ENCODE measurements around the gene IFNAR1. TPM values are rescaled to one million over a fixed set of nuclear protein-coding genes. Genes with fewer than 3 reads are reported as not detected.
"Not testable (repeated sequence)": the region's sequence is repeated elsewhere in the genome, so short reads cannot be mapped to it uniquely, and the experiment has no call there.

Gene IFNAR1
- total RNA-seq, 1 experiment from 2014 or later: 20.4 TPM

DNA sequence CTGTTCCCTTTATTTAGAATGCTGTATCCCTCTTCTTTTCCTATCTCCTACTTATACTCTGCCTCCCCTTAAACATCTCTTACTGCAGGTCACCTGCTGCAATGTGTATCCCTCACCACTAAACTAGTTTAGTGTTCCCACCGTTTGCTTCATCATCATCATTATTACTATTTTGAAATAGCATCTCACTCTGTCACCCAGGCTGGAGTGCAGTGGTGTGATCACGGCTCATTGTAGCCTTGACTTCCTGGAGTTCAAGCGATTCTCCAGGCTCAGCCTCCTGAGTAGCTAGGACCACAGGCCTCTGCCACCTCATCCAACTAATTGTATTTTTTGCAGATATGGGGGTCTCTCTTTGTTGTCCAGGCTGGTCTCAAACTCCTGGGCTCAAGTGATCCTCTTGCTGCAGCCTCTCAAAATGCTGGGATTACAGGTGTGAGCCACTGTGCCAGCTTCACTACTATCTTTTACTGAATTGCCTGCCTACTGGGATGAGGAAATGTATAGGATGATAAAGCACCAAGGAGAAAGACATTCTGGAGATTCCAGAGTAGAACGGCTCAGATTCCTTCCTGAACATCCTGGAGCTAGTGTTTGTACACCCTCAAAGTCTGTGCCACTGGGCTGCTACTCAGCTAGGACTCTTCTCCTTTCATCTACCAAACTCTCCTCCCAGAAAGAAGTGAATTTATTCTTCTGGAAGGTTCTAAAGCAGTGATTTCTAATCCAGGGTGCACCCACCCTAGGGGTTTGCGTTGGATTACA lies 8.6 kb upstream of the IFNAR1 start:
- POLR2A ChIA-PET: no interaction called here
- TF ChIP-seq, protein P1, sequence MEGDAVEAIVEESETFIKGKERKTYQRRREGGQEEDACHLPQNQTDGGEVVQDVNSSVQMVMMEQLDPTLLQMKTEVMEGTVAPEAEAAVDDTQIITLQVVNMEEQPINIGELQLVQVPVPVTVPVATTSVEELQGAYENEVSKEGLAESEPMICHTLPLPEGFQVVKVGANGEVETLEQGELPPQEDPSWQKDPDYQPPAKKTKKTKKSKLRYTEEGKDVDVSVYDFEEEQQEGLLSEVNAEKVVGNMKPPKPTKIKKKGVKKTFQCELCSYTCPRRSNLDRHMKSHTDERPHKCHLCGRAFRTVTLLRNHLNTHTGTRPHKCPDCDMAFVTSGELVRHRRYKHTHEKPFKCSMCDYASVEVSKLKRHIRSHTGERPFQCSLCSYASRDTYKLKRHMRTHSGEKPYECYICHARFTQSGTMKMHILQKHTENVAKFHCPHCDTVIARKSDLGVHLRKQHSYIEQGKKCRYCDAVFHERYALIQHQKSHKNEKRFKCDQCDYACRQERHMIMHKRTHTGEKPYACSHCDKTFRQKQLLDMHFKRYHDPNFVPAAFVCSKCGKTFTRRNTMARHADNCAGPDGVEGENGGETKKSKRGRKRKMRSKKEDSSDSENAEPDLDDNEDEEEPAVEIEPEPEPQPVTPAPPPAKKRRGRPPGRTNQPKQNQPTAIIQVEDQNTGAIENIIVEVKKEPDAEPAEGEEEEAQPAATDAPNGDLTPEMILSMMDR (IDR thresholded peaks at IDR 0.05; ENCODE audit: insufficient read depth in 1 of 2, low read depth in 1 of 2, low read length in 1 of 2, severe bottlenecking in 1 of 2, unreplicated experiment in 1 of 2): no peak
- no peak overlapping the region for H3K27ac Mint-ChIP-seq (ENCODE audit: unreplicated experiment)
- H3K27me3 Mint-ChIP-seq (ENCODE audit: insufficient read depth, unreplicated experiment): peaks cover 14% of the 10 kb centered on the region
- no peaks in the 10 kb centered on the region; the same call in 1 of the 2 replicates for H3K27me3 ChIP-seq (replicated peaks; ENCODE audit: control insufficient read depth, insufficient read depth, low read length)
- no peaks in the 10 kb centered on the region for H3K4me1 ChIP-seq
- H3K4me3 ChIP-seq (ENCODE audit: low read depth, low read length): no peak overlapping the region
- no peak for DNase-seq
- H3K9me3 ChIP-seq: no peaks in the 10 kb centered on the region; the same call in 1 of the 2 replicates
- CTCF ChIA-PET: no interaction called here
- H3K36me3 Mint-ChIP-seq (ENCODE audit: insufficient read depth, unreplicated experiment): no peaks in the 10 kb centered on the region
- H3K36me3 ChIP-seq (ENCODE audit: control insufficient read depth, insufficient read depth, low read length): no peaks in the 10 kb centered on the region
- intact Hi-C loops (cut with micrococcal nuclease; ENCODE audit: unreplicated experiment): no loop called here
- H3K4me1 Mint-ChIP-seq (ENCODE audit: low read depth, unreplicated experiment): no peaks in the 10 kb centered on the region
- H3K9me3 Mint-ChIP-seq (ENCODE audit: unreplicated experiment): no peaks in the 10 kb centered on the region
- BruUV-seq (replicated peaks): no TSS peak
- no peak overlapping the region for H3K4me3 Mint-ChIP-seq (ENCODE audit: unreplicated experiment)

- CTCF ChIA-PET: no interaction called here
- TF ChIP-seq, protein P1 (IDR thresholded peaks at IDR 0.05; ENCODE audit: insufficient read depth in 1 of 2, low read depth in 1 of 2, low read length in 1 of 2, severe bottlenecking in 1 of 2, unreplicated experiment in 1 of 2): no peak
- no peaks in the 10 kb centered on the region; the same call in 1 of the 2 replicates for H3K9me3 ChIP-seq
- no peaks in the 10 kb centered on the region for H3K4me1 ChIP-seq
- H3K27ac Mint-ChIP-seq (ENCODE audit: unreplicated experiment): no peak overlapping the region
- POLR2A ChIA-PET: no interaction called here
- no peak overlapping the region for H3K4me3 Mint-ChIP-seq (ENCODE audit: unreplicated experiment)
- H3K27me3 ChIP-seq (replicated peaks; ENCODE audit: control insufficient read depth, insufficient read depth, low read length): no peaks in the 10 kb centered on the region; the same call in 1 of the 2 replicates
- peaks cover 14% of the 10 kb centered on the region for H3K27me3 Mint-ChIP-seq (ENCODE audit: insufficient read depth, unreplicated experiment)
- no peak for DNase-seq
- BruUV-seq (replicated peaks): no TSS peak
- intact Hi-C loops (cut with micrococcal nuclease; ENCODE audit: unreplicated experiment): no loop called here
- no peaks in the 10 kb centered on the region for H3K36me3 ChIP-seq (ENCODE audit: control insufficient read depth, insufficient read depth, low read length)
- no peaks in the 10 kb centered on the region for H3K36me3 Mint-ChIP-seq (ENCODE audit: insufficient read depth, unreplicated experiment)
- H3K9me3 Mint-ChIP-seq (ENCODE audit: unreplicated experiment): no peaks in the 10 kb centered on the region
- no peaks in the 10 kb centered on the region for H3K4me1 Mint-ChIP-seq (ENCODE audit: low read depth, unreplicated experiment)
- H3K4me3 ChIP-seq (ENCODE audit: low read depth, low read length): no peak overlapping the region
Measured at GRCh38 chr21:33317145-33317544, 7.6 kb upstream of the IFNAR1 start.

GRCh38 chr21:33317786-33318486 lies 6.8 kb upstream of the IFNAR1 start:
- DNase-seq: no peak
- ChIA-PET CTCF (no interaction called here), POLR2A (no interaction called here)
- Histone ChIP-seq H3K4me1 (no peaks in the 10 kb centered on the region), H3K36me3 (ENCODE audit: control insufficient read depth, insufficient read depth, low read length) (no peaks in the 10 kb centered on the region), H3K27me3 (replicated peaks; ENCODE audit: control insufficient read depth, insufficient read depth, low read length) (no peaks in the 10 kb centered on the region; the same call in 1 of the 2 replicates), H3K9me3 (no peaks in the 10 kb centered on the region; the same call in 1 of the 2 replicates), H3K4me3 (ENCODE audit: low read depth, low read length) (no peak overlapping the region)
- Mint-ChIP-seq H3K27ac (ENCODE audit: unreplicated experiment) (no peak overlapping the region), H3K36me3 (ENCODE audit: insufficient read depth, unreplicated experiment) (no peaks in the 10 kb centered on the region), H3K9me3 (ENCODE audit: unreplicated experiment) (no peaks in the 10 kb centered on the region), H3K4me3 (ENCODE audit: unreplicated experiment) (no peak overlapping the region), H3K4me1 (ENCODE audit: low read depth, unreplicated experiment) (no peaks in the 10 kb centered on the region), H3K27me3 (ENCODE audit: insufficient read depth, unreplicated experiment) (peaks cover 14% of the 10 kb centered on the region)
- intact Hi-C loops (cut with micrococcal nuclease; ENCODE audit: unreplicated experiment): no loop called here
- TF ChIP-seq, protein P1 (IDR thresholded peaks at IDR 0.05; ENCODE audit: insufficient read depth in 1 of 2, low read depth in 1 of 2, low read length in 1 of 2, severe bottlenecking in 1 of 2, unreplicated experiment in 1 of 2): no peak
- no TSS peak for BruUV-seq (replicated peaks)

GRCh38 chr21:33321005-33321404 lies 3.8 kb upstream of the IFNAR1 start:
- H3K27me3 Mint-ChIP-seq (ENCODE audit: insufficient read depth, unreplicated experiment); H3K9me3 ChIP-seq; H3K9me3 Mint-ChIP-seq (ENCODE audit: unreplicated experiment); H3K27ac Mint-ChIP-seq (ENCODE audit: unreplicated experiment); BruUV-seq (replicated peaks); H3K4me3 Mint-ChIP-seq (ENCODE audit: unreplicated experiment); H3K4me1 ChIP-seq; H3K4me3 ChIP-seq (ENCODE audit: low read depth, low read length); DNase-seq; H3K4me1 Mint-ChIP-seq (ENCODE audit: low read depth, unreplicated experiment); CTCF ChIA-PET; H3K36me3 Mint-ChIP-seq (ENCODE audit: insufficient read depth, unreplicated experiment); POLR2A ChIA-PET; H3K27me3 ChIP-seq (replicated peaks; ENCODE audit: control insufficient read depth, insufficient read depth, low read length); H3K36me3 ChIP-seq (ENCODE audit: control insufficient read depth, insufficient read depth, low read length): not testable (repeated sequence)
- intact Hi-C loops (cut with micrococcal nuclease; ENCODE audit: unreplicated experiment): loop anchor here (10.0 kb wide), 1 partner anchor 56 kb away; the partner anchor contains the start of gene IL10RB

DNA sequence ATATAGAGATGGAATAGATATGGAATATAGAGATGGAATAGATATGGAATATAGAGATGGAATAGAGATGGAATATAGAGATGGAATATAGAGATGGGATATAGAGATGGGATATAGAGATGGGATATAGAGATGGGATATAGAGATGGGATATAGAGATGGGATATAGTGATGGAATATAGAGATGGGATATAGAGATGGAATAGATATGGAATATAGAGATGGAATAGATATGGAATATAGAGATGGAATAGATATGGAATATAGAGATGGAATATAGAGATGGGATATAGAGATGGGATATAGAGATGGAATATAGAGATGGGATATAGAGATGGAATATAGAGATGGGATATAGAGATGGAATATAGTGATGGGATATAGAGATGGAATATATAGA lies 1.2 kb upstream of the IFNAR1 start:
- H3K9me3 ChIP-seq; H3K4me3 ChIP-seq (ENCODE audit: low read depth, low read length); H3K36me3 Mint-ChIP-seq (ENCODE audit: insufficient read depth, unreplicated experiment); H3K27ac Mint-ChIP-seq (ENCODE audit: unreplicated experiment); POLR2A ChIA-PET; H3K27me3 Mint-ChIP-seq (ENCODE audit: insufficient read depth, unreplicated experiment); H3K36me3 ChIP-seq (ENCODE audit: control insufficient read depth, insufficient read depth, low read length); H3K4me1 ChIP-seq; DNase-seq; CTCF ChIA-PET; H3K4me3 Mint-ChIP-seq (ENCODE audit: unreplicated experiment); H3K27me3 ChIP-seq (replicated peaks; ENCODE audit: control insufficient read depth, insufficient read depth, low read length); H3K4me1 Mint-ChIP-seq (ENCODE audit: low read depth, unreplicated experiment); BruUV-seq (replicated peaks); H3K9me3 Mint-ChIP-seq (ENCODE audit: unreplicated experiment): not testable (repeated sequence)
- intact Hi-C loops (cut with micrococcal nuclease; ENCODE audit: unreplicated experiment): loop anchor here (2.0 to 10.0 kb wide), 2 partner anchors 59 to 123 kb away; partner anchors contain the start of gene IL10RB
